HCT116 (cell line): ENCODE measurements around the gene PGLYRP3.

Source experiments
- EGR1 ChIP-seq: IDR thresholded peaks from 2 replicates; pipeline ENCODE4 v1.6.1; 2012; ENCODE audit warnings: low read depth
- EZH2 ChIP-seq: fragments of 200-600 bp; sonication (generic); IDR thresholded peaks from 2 replicates; pipeline ENCODE4 v1.6.1; 2017; ENCODE audit warnings: antibody characterized with exemption, mixed run types
- EZH2phosphoT487 ChIP-seq: fragments of 200-600 bp; IDR thresholded peaks from 2 replicates; pipeline ENCODE4 v1.6.1; 2018; ENCODE audit warnings: antibody characterized with exemption, borderline replicate concordance
- POLR2A ChIP-seq: IDR thresholded peaks from 2 replicates; pipeline ENCODE4 v1.7.0; 2011; ENCODE audit warnings: borderline replicate concordance; ENCODE audit not compliant: insufficient read depth, insufficient read length; ENCODE audit errors: extremely low read depth
- POLR2AphosphoS5 ChIP-seq: IDR thresholded peaks from 2 replicates; pipeline ENCODE4 v1.6.1; 2011; ENCODE audit warnings: mild to moderate bottlenecking, low read depth, low read length, moderate library complexity
- RAD21 ChIP-seq: IDR thresholded peaks from 2 replicates; pipeline ENCODE4 v1.6.1; 2012; ENCODE audit warnings: low read depth, mild to moderate bottlenecking
- SIN3A ChIP-seq: IDR thresholded peaks from 2 replicates; pipeline ENCODE4 v1.6.1; 2012; ENCODE audit warnings: low read depth
- ZFX ChIP-seq: fragments of 450-650 bp; IDR thresholded peaks from 2 replicates; pipeline ENCODE4 v1.6.1; 2017
- TF ChIP-seq, protein P1 (sequence below), 3 experiments: fragments of 200-600 bp in 1 of 3; sonication (generic) in 1 of 3; IDR thresholded peaks in 2 of 3; conservative IDR thresholded peaks in 1 of 3; 2 replicates each; pipeline ENCODE4 v1.5.1; 2012 to 2017; ENCODE audit warnings: low read depth in 2 of 3, low read length in 2 of 3, antibody characterized with exemption in 1 of 3, borderline replicate concordance in 1 of 3, control low read depth in 1 of 3, mild to moderate bottlenecking in 1 of 3, mixed read lengths in 1 of 3, mixed run types in 1 of 3, moderate library complexity in 1 of 3; ENCODE audit not compliant: insufficient read depth in 1 of 3
- TF ChIP-seq, protein P2 (sequence below): IDR thresholded peaks from 2 replicates; pipeline ENCODE4 v1.6.1; 2012
- TF ChIP-seq, protein P3 (sequence below): IDR thresholded peaks from 2 replicates; pipeline ENCODE4 v1.6.1; 2012
- TF ChIP-seq, protein P4 (sequence below): IDR thresholded peaks from 2 replicates; pipeline ENCODE4 v1.6.1; 2012; ENCODE audit warnings: low read depth

DNA sequence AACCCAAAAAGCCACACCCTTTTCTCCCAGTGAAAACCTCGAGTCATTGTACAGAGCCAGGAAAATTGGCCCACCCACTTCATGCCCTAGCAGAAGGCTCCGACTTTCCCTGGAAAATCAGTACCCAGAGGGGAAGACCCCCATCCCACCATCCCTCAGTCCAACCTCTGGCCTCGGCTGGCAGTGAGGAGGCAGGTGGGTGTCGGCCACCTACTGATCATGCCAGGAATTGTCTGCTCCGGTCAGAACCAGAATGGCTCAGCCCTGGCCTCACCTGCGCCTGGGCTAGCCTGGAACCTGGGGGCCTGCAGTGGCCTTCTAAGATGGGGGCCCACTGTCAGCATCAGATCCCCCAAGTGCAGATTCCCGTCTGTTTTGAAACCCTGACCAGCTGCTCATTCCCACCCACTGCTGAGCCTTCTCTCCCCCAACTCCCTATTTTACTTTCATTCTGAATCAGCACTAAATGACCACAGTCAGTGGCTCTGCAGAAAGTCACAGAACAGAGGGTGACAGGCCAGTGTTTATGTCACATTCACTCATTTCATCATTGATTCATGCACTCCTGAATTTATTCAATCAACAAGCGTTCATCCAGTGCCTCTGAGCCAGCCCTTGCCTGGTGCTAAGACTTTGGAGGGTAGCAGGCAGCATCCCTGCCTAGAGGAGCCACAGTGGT is 41.9 kb upstream of the PGLYRP3 start:
- TF ChIP-seq POLR2A (no peak), EGR1 (no peak), EZH2phosphoT487 (no peak), ZFX (no peak), SIN3A (no peak), RAD21 (no peak), POLR2AphosphoS5 (no peak), EZH2 (no peak)
- TF ChIP-seq, protein P1, sequence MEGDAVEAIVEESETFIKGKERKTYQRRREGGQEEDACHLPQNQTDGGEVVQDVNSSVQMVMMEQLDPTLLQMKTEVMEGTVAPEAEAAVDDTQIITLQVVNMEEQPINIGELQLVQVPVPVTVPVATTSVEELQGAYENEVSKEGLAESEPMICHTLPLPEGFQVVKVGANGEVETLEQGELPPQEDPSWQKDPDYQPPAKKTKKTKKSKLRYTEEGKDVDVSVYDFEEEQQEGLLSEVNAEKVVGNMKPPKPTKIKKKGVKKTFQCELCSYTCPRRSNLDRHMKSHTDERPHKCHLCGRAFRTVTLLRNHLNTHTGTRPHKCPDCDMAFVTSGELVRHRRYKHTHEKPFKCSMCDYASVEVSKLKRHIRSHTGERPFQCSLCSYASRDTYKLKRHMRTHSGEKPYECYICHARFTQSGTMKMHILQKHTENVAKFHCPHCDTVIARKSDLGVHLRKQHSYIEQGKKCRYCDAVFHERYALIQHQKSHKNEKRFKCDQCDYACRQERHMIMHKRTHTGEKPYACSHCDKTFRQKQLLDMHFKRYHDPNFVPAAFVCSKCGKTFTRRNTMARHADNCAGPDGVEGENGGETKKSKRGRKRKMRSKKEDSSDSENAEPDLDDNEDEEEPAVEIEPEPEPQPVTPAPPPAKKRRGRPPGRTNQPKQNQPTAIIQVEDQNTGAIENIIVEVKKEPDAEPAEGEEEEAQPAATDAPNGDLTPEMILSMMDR (IDR thresholded peaks at IDR 0.05 in 2 of 3, conservative IDR thresholded peaks at IDR 0.05 in 1 of 3; ENCODE audit: borderline replicate concordance in 1 of 3, insufficient read depth in 1 of 3, low read depth in 2 of 3, low read length in 2 of 3) = no peak
- TF ChIP-seq, protein P2, sequence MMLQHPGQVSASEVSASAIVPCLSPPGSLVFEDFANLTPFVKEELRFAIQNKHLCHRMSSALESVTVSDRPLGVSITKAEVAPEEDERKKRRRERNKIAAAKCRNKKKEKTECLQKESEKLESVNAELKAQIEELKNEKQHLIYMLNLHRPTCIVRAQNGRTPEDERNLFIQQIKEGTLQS = no peak
- TF ChIP-seq, protein P3, sequence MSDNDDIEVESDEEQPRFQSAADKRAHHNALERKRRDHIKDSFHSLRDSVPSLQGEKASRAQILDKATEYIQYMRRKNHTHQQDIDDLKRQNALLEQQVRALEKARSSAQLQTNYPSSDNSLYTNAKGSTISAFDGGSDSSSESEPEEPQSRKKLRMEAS = no peak
- TF ChIP-seq, protein P4, sequence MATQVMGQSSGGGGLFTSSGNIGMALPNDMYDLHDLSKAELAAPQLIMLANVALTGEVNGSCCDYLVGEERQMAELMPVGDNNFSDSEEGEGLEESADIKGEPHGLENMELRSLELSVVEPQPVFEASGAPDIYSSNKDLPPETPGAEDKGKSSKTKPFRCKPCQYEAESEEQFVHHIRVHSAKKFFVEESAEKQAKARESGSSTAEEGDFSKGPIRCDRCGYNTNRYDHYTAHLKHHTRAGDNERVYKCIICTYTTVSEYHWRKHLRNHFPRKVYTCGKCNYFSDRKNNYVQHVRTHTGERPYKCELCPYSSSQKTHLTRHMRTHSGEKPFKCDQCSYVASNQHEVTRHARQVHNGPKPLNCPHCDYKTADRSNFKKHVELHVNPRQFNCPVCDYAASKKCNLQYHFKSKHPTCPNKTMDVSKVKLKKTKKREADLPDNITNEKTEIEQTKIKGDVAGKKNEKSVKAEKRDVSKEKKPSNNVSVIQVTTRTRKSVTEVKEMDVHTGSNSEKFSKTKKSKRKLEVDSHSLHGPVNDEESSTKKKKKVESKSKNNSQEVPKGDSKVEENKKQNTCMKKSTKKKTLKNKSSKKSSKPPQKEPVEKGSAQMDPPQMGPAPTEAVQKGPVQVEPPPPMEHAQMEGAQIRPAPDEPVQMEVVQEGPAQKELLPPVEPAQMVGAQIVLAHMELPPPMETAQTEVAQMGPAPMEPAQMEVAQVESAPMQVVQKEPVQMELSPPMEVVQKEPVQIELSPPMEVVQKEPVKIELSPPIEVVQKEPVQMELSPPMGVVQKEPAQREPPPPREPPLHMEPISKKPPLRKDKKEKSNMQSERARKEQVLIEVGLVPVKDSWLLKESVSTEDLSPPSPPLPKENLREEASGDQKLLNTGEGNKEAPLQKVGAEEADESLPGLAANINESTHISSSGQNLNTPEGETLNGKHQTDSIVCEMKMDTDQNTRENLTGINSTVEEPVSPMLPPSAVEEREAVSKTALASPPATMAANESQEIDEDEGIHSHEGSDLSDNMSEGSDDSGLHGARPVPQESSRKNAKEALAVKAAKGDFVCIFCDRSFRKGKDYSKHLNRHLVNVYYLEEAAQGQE = no peak
